ENCODE data around the gene GPR156.

The GPR156 gene

DNA sequence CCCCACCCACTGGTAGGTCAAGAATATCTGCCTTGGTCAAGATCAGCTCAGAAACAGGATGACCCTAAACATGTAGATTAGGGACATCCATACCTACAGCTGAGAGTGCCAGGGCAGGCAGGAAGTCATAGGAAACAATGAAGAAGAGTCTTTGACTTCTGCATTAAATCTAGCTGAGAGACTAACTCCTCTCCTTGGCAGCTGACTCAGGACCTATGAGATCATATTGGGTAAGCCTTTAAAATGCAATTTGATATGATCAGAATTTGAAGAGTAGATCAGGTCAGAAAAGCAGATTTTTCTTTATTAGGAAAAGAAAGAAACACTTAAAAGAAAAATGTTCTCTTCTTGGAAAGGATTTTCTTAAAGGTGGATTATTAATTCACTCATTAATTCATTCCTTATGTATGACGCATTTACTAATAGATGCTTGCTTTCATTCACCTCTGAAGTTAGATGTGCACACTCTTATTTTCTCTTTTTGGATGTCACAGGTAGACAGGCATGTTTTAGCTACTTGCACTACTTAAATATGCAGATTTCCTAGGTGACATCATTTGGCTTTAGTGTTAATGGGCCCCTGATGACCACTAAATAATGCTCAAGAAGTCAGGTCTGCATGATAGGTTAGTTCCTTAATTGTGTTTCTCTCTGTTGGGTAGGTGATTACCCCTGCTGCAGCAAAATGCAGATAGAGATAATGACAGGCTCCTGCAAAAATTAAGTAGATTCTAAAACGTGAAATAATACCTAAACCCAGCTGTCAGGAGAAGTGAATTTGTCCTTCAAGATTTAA lies 155.1 kb downstream of the GPR156 start:
- DNase-seq, result no peak

DNA sequence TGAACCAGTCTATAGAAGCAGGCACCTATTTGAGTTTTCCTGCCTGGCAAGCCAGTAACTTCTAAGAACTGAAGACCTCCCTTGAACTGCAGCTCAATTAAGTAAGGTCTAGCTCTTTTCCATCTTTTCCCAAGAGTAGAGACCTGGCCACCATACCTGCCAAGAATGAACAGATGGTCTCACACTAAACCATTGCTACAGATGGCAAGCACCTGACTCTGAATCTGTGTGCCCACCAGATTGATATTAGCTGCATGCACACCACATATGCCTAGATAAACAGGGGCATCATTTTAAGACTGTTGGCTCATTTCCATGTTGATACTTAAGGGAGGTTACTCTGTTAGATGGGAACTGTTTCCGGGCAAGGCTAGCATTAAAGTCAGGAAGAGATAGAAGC lies 156.0 kb downstream of the GPR156 start:
- DNase-seq, result no peak

DNA sequence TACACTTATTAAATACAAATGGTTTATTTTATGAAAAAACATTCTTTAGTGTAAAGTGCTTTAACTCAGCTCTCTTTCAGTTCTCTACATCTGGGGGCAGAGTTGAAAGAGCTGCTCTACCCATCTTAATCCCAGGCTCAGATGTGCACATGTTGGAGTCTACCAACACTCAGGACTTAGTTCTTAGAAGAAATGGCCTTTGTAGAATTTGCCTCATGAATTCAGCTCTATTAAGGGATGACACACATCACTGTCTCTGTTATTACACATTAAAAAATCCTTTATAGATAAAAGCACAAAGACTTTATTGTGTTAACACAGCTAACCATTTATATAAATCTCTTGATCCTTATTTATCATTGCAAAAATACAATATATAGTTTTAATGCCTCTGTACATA lies 159.0 kb downstream of the GPR156 start:
- no peak for DNase-seq

DNA sequence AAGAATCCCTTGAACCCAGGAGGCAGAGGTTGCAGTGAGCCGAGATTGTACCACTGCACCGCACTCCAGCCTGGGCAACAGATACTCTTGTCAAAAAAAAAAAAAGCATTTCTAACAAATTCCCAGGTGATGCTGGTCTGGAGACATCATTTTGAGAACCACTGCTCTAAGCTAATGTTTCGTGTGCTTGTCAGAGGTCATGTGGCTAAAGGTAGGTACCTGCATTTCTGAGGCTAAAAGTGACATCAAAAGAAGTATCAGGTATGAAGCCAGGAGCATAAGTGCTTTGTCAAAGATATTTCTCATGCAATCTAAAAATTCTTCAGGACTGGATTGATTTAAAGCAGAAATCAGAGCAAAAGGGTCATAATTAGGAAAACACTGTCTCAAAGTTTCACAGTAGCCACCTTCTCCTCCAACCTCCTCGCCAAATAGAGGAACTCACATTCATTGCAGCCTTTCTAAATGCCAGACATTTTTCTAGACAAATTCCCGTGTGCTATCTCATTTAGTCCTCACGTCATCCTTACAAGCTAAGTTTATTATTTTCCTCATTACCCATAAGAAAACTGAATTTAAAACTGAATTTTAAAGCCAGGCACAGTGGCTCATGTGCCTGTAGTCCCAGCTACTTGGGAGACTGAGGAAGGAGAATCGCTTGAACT lies 165.0 kb downstream of the GPR156 start:
- no peak for DNase-seq
